ENCODE measurements around the gene E4F1.
"Not testable (repeated sequence)": the region's sequence is repeated elsewhere in the genome, so short reads cannot be mapped to it uniquely, and the experiment has no call there.

Gene E4F1

DNA sequence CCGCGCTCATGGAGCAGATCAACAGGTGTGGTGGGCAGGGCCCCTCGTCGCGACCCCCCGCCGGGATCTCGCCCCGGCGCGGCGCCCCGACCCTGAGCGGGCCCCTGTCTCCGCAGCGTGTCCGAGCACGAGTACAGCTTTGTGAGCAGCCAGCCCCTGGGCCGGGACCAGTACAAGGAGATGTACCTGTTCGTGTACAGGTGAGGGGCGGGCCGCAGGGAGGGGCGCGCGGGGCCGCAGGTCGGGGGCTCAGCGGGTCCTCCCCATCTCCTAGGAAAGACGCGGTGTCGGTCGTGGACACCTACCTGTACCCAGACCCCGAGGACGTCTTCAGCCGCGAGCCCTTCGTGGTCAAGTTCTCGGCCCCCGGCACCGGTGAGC lies 13.7 kb downstream of the E4F1 start:
- WGBS, 2 experiments = 8 to 10% methylated on average over 40 of the region's 40 CpGs
- peaks cover 13% of the 10 kb centered on the region for H3K4me1 ChIP-seq (ENCODE audit: control insufficient read depth, insufficient read depth, low read length)

DNA sequence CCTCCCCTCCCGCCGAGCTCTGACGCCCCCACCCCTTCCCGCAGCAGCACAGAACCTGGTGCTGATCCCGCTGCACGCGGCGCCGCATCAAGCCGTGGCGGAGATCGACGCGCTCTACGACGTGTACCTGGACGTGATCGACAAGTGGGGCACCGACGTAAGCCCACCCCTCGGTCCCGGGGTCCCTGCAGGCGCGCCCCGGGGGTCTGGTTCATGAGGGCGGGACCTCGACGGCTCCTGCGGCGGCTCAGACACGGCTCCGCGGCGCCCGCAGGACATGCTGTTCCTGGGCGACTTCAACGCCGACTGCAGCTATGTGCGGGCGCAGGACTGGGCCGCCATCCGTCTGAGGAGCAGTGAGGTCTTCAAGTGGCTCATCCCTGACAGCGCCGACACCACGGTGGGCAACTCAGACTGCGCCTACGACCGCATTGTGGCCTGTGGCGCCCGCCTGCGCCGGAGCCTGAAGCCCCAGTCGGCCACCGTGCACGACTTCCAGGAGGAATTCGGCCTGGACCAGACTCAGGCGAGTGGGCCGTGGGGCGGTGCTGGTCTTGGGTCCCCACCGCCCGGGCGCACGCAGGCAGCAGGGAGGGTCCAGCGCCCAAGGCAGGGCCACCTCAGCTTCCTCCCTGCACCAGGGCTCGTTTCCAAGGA lies 14.2 kb downstream of the E4F1 start:
- WGBS, 2 experiments = 18 to 19% methylated on average over 65 of the region's 65 CpGs
- no peaks in the 10 kb centered on the region for H3K9me3 ChIP-seq (ENCODE audit: control insufficient read depth, low read length)
- H3K4me3 ChIP-seq (ENCODE audit: insufficient read depth, low read depth, low read length) = no peak overlapping the region
- H3K36me3 ChIP-seq (ENCODE audit: control insufficient read depth, insufficient read depth, low read length) = peaks cover 23% of the 10 kb centered on the region
- H3K4me1 ChIP-seq (ENCODE audit: control insufficient read depth, insufficient read depth, low read length) = peaks cover 13% of the 10 kb centered on the region
- H3K27ac ChIP-seq (ENCODE audit: insufficient read depth, low read depth, low read length, poor library complexity, severe bottlenecking) = no peak overlapping the region
- H3K27me3 ChIP-seq (ENCODE audit: control insufficient read depth, insufficient read depth, low read length, poor library complexity, severe bottlenecking) = peaks cover 32% of the 10 kb centered on the region

More for the DNA sequence above, 13.7 kb downstream of the E4F1 start:
- H3K9me3 ChIP-seq (ENCODE audit: control insufficient read depth, low read length) = no peaks in the 10 kb centered on the region
- H3K4me3 ChIP-seq (ENCODE audit: insufficient read depth, low read depth, low read length) = peak overlapping the region; percentile 30
- peaks cover 32% of the 10 kb centered on the region for H3K27me3 ChIP-seq (ENCODE audit: control insufficient read depth, insufficient read depth, low read length, poor library complexity, severe bottlenecking)
- no peak overlapping the region for H3K27ac ChIP-seq (ENCODE audit: insufficient read depth, low read depth, low read length, poor library complexity, severe bottlenecking)
- peaks cover 17% of the 10 kb centered on the region for H3K36me3 ChIP-seq (ENCODE audit: control insufficient read depth, insufficient read depth, low read length)

DNA sequence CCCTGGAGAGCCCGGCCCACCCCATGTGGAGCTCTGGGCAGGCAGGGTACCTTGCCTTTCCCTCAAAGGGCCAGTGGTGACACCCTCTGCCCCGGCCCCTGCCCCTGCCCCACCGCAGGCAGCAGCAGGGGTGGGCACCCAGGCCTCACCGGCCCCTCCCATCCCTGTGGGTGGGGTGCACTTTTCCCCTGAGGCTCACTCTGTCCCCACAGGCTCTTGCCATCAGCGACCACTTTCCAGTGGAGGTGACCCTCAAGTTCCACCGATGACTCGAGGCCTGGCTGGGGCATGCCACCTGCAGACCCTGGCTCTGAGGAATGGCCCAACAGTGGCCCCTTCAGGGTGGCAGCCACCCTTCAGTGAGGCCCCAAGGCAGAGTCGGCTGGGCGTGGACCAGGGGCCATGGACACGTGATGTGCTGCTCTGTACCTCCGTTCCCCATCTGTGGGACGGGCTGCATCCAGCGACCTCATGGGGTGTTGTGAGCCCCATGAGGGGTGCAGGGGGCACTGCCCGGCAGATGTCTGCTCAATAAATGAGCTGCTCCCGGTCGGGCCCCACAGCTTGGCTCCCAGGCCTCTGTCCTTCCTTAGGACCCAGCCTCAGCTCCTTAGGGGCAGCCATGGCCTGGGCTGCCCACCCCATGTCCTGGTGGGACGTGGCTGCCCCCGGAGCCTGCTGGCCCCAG lies 14.9 kb downstream of the E4F1 start:
- 65 to 66% methylated on average over 18 of the region's 18 CpGs for WGBS, 2 experiments
- no peak overlapping the region for H3K27ac ChIP-seq (ENCODE audit: insufficient read depth, low read depth, low read length, poor library complexity, severe bottlenecking)
- H3K4me1 ChIP-seq (ENCODE audit: control insufficient read depth, insufficient read depth, low read length) = peaks cover 13% of the 10 kb centered on the region
- no peak overlapping the region for H3K4me3 ChIP-seq (ENCODE audit: insufficient read depth, low read depth, low read length)
- H3K36me3 ChIP-seq (ENCODE audit: control insufficient read depth, insufficient read depth, low read length) = peaks cover 22% of the 10 kb centered on the region
- H3K27me3 ChIP-seq (ENCODE audit: control insufficient read depth, insufficient read depth, low read length, poor library complexity, severe bottlenecking) = peaks cover 32% of the 10 kb centered on the region
- H3K9me3 ChIP-seq (ENCODE audit: control insufficient read depth, low read length) = no peaks in the 10 kb centered on the region

DNA sequence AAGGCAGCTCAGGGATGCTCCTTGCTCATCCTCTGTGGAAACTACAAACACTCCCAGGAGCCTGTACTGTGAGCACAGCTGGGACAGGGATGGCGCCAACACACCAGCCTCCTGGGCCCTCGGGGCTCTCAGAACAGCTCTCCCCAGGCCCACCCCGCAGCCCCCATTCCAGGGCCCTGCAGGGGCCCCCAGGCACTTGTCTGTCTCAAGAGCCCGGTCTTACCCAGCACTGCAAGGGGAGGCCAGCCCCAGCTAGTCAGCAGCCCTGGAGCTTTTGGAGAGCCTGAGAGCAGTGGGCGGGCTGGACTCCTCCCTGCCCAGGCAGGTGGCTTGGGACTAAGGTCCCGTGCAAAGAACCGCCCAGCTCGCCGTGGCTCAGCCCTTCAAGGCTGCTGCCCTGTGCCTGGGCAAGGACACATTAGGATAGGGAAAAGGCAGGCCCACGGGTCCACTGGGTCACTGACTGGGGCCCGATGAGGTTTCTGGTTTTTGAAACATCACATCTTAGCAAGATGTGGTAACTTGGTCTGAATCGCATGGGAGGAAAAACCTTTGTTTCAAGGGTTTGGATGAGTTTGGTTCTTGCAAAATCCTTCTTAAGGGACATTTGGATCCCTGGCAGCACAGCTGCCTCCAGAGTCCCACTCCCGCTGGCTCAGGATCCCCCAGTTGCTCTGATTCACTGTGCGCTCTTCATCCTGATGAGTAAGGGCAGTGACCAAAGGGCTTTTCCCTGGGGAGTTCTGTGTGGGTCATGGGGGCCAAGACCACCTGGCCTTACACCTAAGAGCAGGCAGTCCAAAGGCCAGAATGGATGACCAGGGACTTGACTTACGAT lies 15.7 kb downstream of the E4F1 start:
- WGBS, 2 experiments = 62 to 67% methylated on average over 15 of the region's 15 CpGs
- Histone ChIP-seq H3K4me1 (ENCODE audit: control insufficient read depth, insufficient read depth, low read length) (peaks cover 13% of the 10 kb centered on the region), H3K9me3 (ENCODE audit: control insufficient read depth, low read length) (no peaks in the 10 kb centered on the region), H3K27me3 (ENCODE audit: control insufficient read depth, insufficient read depth, low read length, poor library complexity, severe bottlenecking) (peaks cover 32% of the 10 kb centered on the region), H3K36me3 (ENCODE audit: control insufficient read depth, insufficient read depth, low read length) (peaks cover 19% of the 10 kb centered on the region), H3K27ac (ENCODE audit: insufficient read depth, low read depth, low read length, poor library complexity, severe bottlenecking) (no peak overlapping the region), H3K4me3 (ENCODE audit: insufficient read depth, low read depth, low read length) (no peak overlapping the region)

DNA sequence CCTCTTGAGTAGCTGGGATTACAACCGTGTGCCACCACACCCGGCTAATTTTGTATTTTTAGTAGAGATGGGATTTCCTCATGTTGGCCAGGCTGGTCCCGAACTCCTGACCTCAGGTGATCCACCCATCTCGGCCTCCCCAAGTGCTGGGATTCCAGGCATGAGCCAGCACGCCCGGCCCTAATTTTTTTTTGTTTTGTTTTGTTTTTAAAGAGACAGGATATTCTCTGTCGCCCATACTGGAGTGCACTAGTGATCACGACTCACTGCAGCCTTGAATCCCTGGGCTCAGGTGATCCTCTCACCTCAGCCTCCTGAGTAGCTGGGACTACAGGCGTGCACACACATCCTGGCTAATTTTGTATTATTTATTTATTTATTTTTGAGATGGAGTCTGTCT lies 16.9 kb downstream of the E4F1 start:
- not testable (repeated sequence) for H3K4me3 ChIP-seq (ENCODE audit: insufficient read depth, low read depth, low read length); H3K9me3 ChIP-seq (ENCODE audit: control insufficient read depth, low read length); H3K27ac ChIP-seq (ENCODE audit: insufficient read depth, low read depth, low read length, poor library complexity, severe bottlenecking)
- Histone ChIP-seq H3K27me3 (ENCODE audit: control insufficient read depth, insufficient read depth, low read length, poor library complexity, severe bottlenecking) (peaks cover 32% of the 10 kb centered on the region), H3K4me1 (ENCODE audit: control insufficient read depth, insufficient read depth, low read length) (peaks cover 13% of the 10 kb centered on the region), H3K36me3 (ENCODE audit: control insufficient read depth, insufficient read depth, low read length) (peaks cover 15% of the 10 kb centered on the region)
- WGBS, 2 experiments = 91% methylated on average over 9 of the region's 9 CpGs

DNA sequence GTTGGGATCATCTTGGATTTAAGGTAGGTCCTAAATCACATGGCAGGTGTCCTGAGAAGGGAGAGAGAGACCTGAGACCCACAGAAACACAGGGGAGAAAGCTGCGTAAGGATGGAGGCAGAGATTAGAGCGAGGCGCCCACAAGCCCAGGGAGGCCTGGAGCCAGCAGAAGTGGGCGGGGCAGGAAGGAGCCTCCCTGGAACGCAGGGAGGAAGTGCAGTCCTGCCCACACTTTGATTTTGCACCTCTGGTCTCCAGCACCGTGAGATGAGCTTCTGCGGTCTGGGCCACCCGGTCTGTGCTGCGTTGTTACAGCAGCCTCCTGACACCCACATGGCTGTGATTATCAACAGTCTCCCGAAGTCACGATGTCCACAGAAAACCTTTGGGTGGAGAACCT lies 19.2 kb downstream of the E4F1 start:
- Histone ChIP-seq H3K27me3 (ENCODE audit: control insufficient read depth, insufficient read depth, low read length, poor library complexity, severe bottlenecking) (peaks cover 11% of the 10 kb centered on the region), H3K4me3 (ENCODE audit: insufficient read depth, low read depth, low read length) (no peak overlapping the region), H3K9me3 (ENCODE audit: control insufficient read depth, low read length) (no peaks in the 10 kb centered on the region), H3K36me3 (ENCODE audit: control insufficient read depth, insufficient read depth, low read length) (peaks cover 20% of the 10 kb centered on the region), H3K4me1 (ENCODE audit: control insufficient read depth, insufficient read depth, low read length) (peaks cover 7% of the 10 kb centered on the region), H3K27ac (ENCODE audit: insufficient read depth, low read depth, low read length, poor library complexity, severe bottlenecking) (no peak overlapping the region)
- WGBS, 2 experiments = 94 to 97% methylated on average over 11 of the region's 11 CpGs

DNA sequence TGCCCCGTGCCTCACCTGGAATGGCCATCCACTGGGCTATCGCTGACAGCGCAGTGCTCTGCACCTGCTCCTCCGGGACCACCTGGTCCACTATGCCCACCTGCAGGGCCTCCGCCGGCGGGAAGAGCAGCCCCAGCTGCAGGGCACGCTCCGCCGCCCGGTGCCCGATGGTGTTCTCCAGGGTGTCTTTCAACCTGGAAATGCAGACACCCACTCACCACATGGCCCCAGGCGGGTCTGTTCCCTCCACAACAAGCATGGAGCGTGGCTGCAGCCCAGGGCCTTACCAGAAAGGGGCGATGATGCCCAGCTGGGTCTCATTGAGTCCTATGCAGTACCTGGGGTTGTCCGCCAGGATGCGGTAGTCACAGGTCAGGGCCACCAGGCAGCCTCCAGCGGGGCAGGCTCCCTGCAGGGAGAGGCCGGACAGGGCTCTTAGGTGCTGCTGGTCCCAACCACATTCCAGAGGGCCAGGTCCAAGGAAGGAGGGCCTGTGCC lies 19.7 kb downstream of the E4F1 start:
- no peak overlapping the region for H3K4me3 ChIP-seq (ENCODE audit: insufficient read depth, low read depth, low read length)
- no peak overlapping the region for H3K27ac ChIP-seq (ENCODE audit: insufficient read depth, low read depth, low read length, poor library complexity, severe bottlenecking)
- H3K27me3 ChIP-seq (ENCODE audit: control insufficient read depth, insufficient read depth, low read length, poor library complexity, severe bottlenecking) = peaks cover 6% of the 10 kb centered on the region
- H3K4me1 ChIP-seq (ENCODE audit: control insufficient read depth, insufficient read depth, low read length) = peaks cover 7% of the 10 kb centered on the region
- no peaks in the 10 kb centered on the region for H3K9me3 ChIP-seq (ENCODE audit: control insufficient read depth, low read length)
- 95 to 96% methylated on average over 19 of the region's 19 CpGs for WGBS, 2 experiments
- peaks cover 20% of the 10 kb centered on the region for H3K36me3 ChIP-seq (ENCODE audit: control insufficient read depth, insufficient read depth, low read length)

DNA sequence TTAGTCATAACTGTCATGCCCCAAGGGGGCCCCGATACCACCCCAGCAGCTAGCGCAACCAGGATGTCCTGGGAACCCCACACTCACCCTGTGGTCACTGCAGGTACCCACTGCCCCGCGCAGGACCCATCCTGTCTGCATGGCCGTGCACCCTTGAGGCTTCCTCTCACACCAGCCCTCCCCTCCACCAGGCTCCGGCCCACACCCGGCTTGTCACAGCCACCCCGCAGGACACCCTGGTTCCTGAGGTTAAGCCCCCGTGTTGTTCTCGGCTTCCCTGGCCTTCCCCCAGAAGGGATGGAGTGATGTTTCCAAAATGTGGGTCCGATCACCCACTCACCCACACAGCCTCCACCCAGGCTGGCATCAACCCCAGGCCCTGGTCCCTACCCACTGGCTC lies 20.4 kb downstream of the E4F1 start:
- H3K4me1 ChIP-seq (ENCODE audit: control insufficient read depth, insufficient read depth, low read length) = peaks cover 3% of the 10 kb centered on the region
- H3K4me3 ChIP-seq (ENCODE audit: insufficient read depth, low read depth, low read length) = no peak overlapping the region
- H3K27me3 ChIP-seq (ENCODE audit: control insufficient read depth, insufficient read depth, low read length, poor library complexity, severe bottlenecking) = no peaks in the 10 kb centered on the region
- no peak overlapping the region for H3K27ac ChIP-seq (ENCODE audit: insufficient read depth, low read depth, low read length, poor library complexity, severe bottlenecking)
- 94 to 95% methylated on average over 11 of the region's 11 CpGs for WGBS, 2 experiments
- H3K36me3 ChIP-seq (ENCODE audit: control insufficient read depth, insufficient read depth, low read length) = peaks cover 20% of the 10 kb centered on the region
- H3K9me3 ChIP-seq (ENCODE audit: control insufficient read depth, low read length) = no peaks in the 10 kb centered on the region

DNA sequence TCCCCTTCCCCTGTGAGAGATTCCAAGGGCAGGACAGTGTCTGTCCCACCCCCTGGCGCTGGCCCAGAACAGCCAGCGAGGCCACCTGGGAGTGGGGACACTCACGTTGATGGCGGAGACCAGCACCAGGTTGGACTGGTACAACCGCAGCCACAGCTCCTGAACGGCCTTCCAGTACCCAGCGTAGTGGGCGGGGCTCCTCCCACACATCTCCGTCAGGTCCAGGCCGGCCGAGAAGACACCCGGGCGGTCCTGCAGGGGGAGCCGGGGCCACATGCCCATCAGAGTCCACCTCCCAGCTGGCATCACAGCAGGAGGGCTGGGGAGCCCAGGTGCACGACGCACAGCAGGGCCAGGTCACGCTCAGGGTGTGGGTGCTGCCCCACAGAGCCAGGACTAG lies 20.9 kb downstream of the E4F1 start:
- Histone ChIP-seq H3K4me3 (ENCODE audit: insufficient read depth, low read depth, low read length) (no peak overlapping the region), H3K4me1 (ENCODE audit: control insufficient read depth, insufficient read depth, low read length) (no peaks in the 10 kb centered on the region), H3K36me3 (ENCODE audit: control insufficient read depth, insufficient read depth, low read length) (peaks cover 20% of the 10 kb centered on the region), H3K27me3 (ENCODE audit: control insufficient read depth, insufficient read depth, low read length, poor library complexity, severe bottlenecking) (no peaks in the 10 kb centered on the region), H3K27ac (ENCODE audit: insufficient read depth, low read depth, low read length, poor library complexity, severe bottlenecking) (no peak overlapping the region), H3K9me3 (ENCODE audit: control insufficient read depth, low read length) (no peaks in the 10 kb centered on the region)
- WGBS, 2 experiments = 87 to 88% methylated on average over 17 of the region's 17 CpGs
